GM19452 (cell line): ENCODE results near the gene POLR1F.
"Not testable (repeated sequence)": the region's sequence is repeated elsewhere in the genome, so short reads cannot be mapped to it uniquely, and the experiment has no call there.

ENCODE experiments used
- ATAC-seq: cut with Tn5 transposase; IDR thresholded peaks from one replicate; pipeline ENCODE4 v1.9.1; 2021; ENCODE audit not compliant: unreplicated experiment

POLR1F gene

GRCh38 chr7:19708397-19709248 is at the start of gene POLR1F:
Gene POLR1F (minus strand): TSS chr7:19709037. CDS start chr7:19709016, 21 bp downstream.
- peak; percentile 98 for ATAC-seq

- ATAC-seq, result no peak
Observed at GRCh38 chr7:19754521-19755116, 45.8 kb upstream of the POLR1F start.

- ATAC-seq, result no peak
Observed at GRCh38 chr7:19752020-19752419, 43.2 kb upstream of the POLR1F start.

- no peak for ATAC-seq
Observed at GRCh38 chr7:19749658-19750057, 40.8 kb upstream of the POLR1F start.

GRCh38 chr7:19747740-19748339 is 39.0 kb upstream of the POLR1F start:
- no peak for ATAC-seq

- no peak for ATAC-seq
Observed at GRCh38 chr7:19744075-19744474, 35.2 kb upstream of the POLR1F start.

- ATAC-seq, result no peak
Observed at GRCh38 chr7:19728716-19729115, 19.9 kb upstream of the POLR1F start.

GRCh38 chr7:19725770-19726169 is 16.9 kb upstream of the POLR1F start:
- no peak for ATAC-seq

GRCh38 chr7:19715499-19715898 is 6.7 kb upstream of the POLR1F start:
- no peak for ATAC-seq

- ATAC-seq, result no peak
Observed at GRCh38 chr7:19713676-19714075, 4.8 kb upstream of the POLR1F start.

GRCh38 chr7:19709249-19709578 is 377 bp upstream of the POLR1F start:
- peak; percentile 0 for ATAC-seq

- no peak for ATAC-seq
Observed at GRCh38 chr7:19707240-19707639, 1.6 kb downstream of the POLR1F start.

GRCh38 chr7:19705663-19706062 is 3.2 kb downstream of the POLR1F start:
- no peak for ATAC-seq

- no peak for ATAC-seq
Observed at GRCh38 chr7:19701471-19701870, 7.4 kb downstream of the POLR1F start.

GRCh38 chr7:19700936-19701335 is 7.9 kb downstream of the POLR1F start:
- no peak for ATAC-seq

GRCh38 chr7:19698331-19698730 is 10.5 kb downstream of the POLR1F start:
- ATAC-seq, result no peak

GRCh38 chr7:19696926-19697325 is 11.9 kb downstream of the POLR1F start:
- ATAC-seq, result no peak

- no peak for ATAC-seq
Observed at GRCh38 chr7:19692111-19692828, 16.6 kb downstream of the POLR1F start.

GRCh38 chr7:19690736-19691135 is 18.1 kb downstream of the POLR1F start:
- ATAC-seq, result no peak

GRCh38 chr7:19689130-19689529 is 19.7 kb downstream of the POLR1F start:
- not testable (repeated sequence) for ATAC-seq

GRCh38 chr7:19681596-19681995 is 27.2 kb downstream of the POLR1F start:
- ATAC-seq, result no peak

- peak; percentile 63 for ATAC-seq
Observed at GRCh38 chr7:19677180-19677579, 31.7 kb downstream of the POLR1F start.
